HepG2 (cell line): ENCODE measurements around the gene SNAP47. TPM values are rescaled to one million over a fixed set of nuclear protein-coding genes. Genes with fewer than 3 reads are reported as not detected.

Experiments used
- ATAC-seq: fragments of 200-7000 bp; cut with Tn5 transposase; 3 replicates; pipeline ENCODE4 v1.9.1; 2020; ENCODE audit warnings: mild to moderate bottlenecking, moderate library complexity
- BruUV-seq: library from RNA; stranded (reverse); fragments of 400-500 nt; replicated peaks from 2 replicates; lab custom pipeline; 2021; lab: Mats Ljungman, UMichigan
- CTCF ChIA-PET: fragments of 300-600 bp; formaldehyde crosslinking; extraction: SDS; loops from one replicate; lab custom pipeline; 2021; ENCODE audit warnings: low total read pairs, inconsistent platforms, low intra/inter-chr PET ratio; lab: Yijun Ruan, JAX
- POLR2A ChIA-PET: fragments of 350-600 bp; sonication (Branson Sonifier 250); formaldehyde crosslinking; loops from one replicate; lab custom pipeline; 2020; ENCODE audit warnings: antibody characterized with exemption, inconsistent platforms; lab: Yijun Ruan, JAX
- DNase-seq: peaks from one replicate; pipeline ENCODE4 v3.0.0-alpha.2; 2015; ENCODE audit warnings: low spot score
- FAIRE-seq: peaks from 3 replicates; lab custom pipeline; 2011; peaks lifted over from hg19 to GRCh38; lab: Jason Lieb, UNC
- H2AFZ ChIP-seq: one replicate; pipeline ENCODE4 v1.6.1; 2011; ENCODE audit warnings: low read length, inconsistent platforms
- H3K27ac ChIP-seq: fragments of 300-600 bp; 3 replicates; pipeline ENCODE4 v1.8.0; 2011; ENCODE audit warnings: mixed run types, mild to moderate bottlenecking, mixed read lengths, low read length, inconsistent platforms; ENCODE audit not compliant: insufficient read depth; ENCODE audit errors: extremely low read length
- H3K27me3 ChIP-seq, 2 experiments: fragments of 200-600 bp in 1 of 2; 2 replicates in 1 of 2; 3 replicates in 1 of 2; pipeline versions ENCODE4 v1.6.0 to v1.8.0; 2011; ENCODE audit warnings: low read length in 2 of 2, mild to moderate bottlenecking in 2 of 2, moderate library complexity in 2 of 2, inconsistent platforms in 1 of 2; ENCODE audit not compliant: insufficient read depth in 2 of 2, control insufficient read depth in 1 of 2
- H3K36me3 ChIP-seq, 2 experiments: fragments of 200-600 bp in 1 of 2; replicated peaks in 1 of 2; 2 replicates in 1 of 2; 3 replicates in 1 of 2; pipeline versions ENCODE4 v1.5.1 to v1.8.0; 2011; ENCODE audit warnings: low read length in 2 of 2, inconsistent platforms in 1 of 2; ENCODE audit not compliant: insufficient read depth in 2 of 2, control insufficient read depth in 1 of 2
- H3K4me1 ChIP-seq: 2 replicates; pipeline ENCODE4 v1.5.1; 2012; ENCODE audit warnings: low read length, inconsistent platforms; ENCODE audit not compliant: insufficient read depth
- H3K4me2 ChIP-seq: 2 replicates; pipeline ENCODE4 v1.6.0; 2011; ENCODE audit warnings: low read depth, low read length, inconsistent platforms
- H3K4me3 ChIP-seq, 3 experiments: fragments of 200-600 bp in 1 of 3; sonication (generic), shearing (Covaris generic) in 1 of 3; replicated peaks in 1 of 3; 2 replicates each; pipeline ENCODE4 v1.5.1; 2011 to 2016; ENCODE audit warnings: low read length in 3 of 3, inconsistent platforms in 2 of 3, low read depth in 2 of 3, mild to moderate bottlenecking in 2 of 3, control low read depth in 1 of 3, mixed read lengths in 1 of 3; ENCODE audit not compliant: insufficient read depth in 1 of 3
- H3K79me2 ChIP-seq: one replicate; pipeline ENCODE4 v1.6.1; 2011; ENCODE audit warnings: low read length, inconsistent platforms; ENCODE audit not compliant: insufficient read depth
- H3K9ac ChIP-seq: 2 replicates; pipeline ENCODE4 v1.6.0; 2011; ENCODE audit warnings: mild to moderate bottlenecking, low read depth, low read length, inconsistent platforms; ENCODE audit not compliant: insufficient read depth
- H3K9me3 ChIP-seq: 2 replicates; pipeline ENCODE4 v1.5.1; 2012; ENCODE audit warnings: mild to moderate bottlenecking, low read length
- H4K20me1 ChIP-seq: 2 replicates; pipeline ENCODE4 v1.6.0; 2011; ENCODE audit warnings: inconsistent platforms, mild to moderate bottlenecking, low read length, moderate library complexity; ENCODE audit not compliant: insufficient read depth
- EED ChIP-seq: sonication (generic); formaldehyde crosslinking; IDR thresholded peaks from 2 replicates; pipeline ENCODE4 v1.5.0; 2020; ENCODE audit warnings: mild to moderate bottlenecking, missing genetic modification reagents
- JARID2 ChIP-seq: sonication (generic); formaldehyde crosslinking; IDR thresholded peaks from 2 replicates; pipeline ENCODE4 v1.8.1; 2023; ENCODE audit warnings: missing genetic modification reagents, inconsistent platforms; ENCODE audit not compliant: insufficient replicate concordance
- RARG ChIP-seq: sonication (generic); formaldehyde crosslinking; IDR thresholded peaks from 2 replicates; pipeline ENCODE4 v1.4.0; 2020; ENCODE audit warnings: low read depth, mild to moderate bottlenecking, missing genetic modification reagents
- SP2 ChIP-seq: sonication (generic); formaldehyde crosslinking; IDR thresholded peaks from 2 replicates; pipeline ENCODE4 v1.5.1; 2020; ENCODE audit warnings: mild to moderate bottlenecking, missing genetic modification reagents
- SRSF4 ChIP-seq: fragments of 200-400 bp; formaldehyde crosslinking; IDR thresholded peaks from one replicate; pipeline ENCODE4 v1.6.1; 2018; ENCODE audit warnings: mild to moderate bottlenecking, low read depth, low read length, moderate library complexity; ENCODE audit not compliant: poor library complexity, severe bottlenecking
- TBP ChIP-seq: sonication (generic); formaldehyde crosslinking; IDR thresholded peaks from 2 replicates; pipeline ENCODE4 v1.5.0; 2020; ENCODE audit warnings: missing genetic modification reagents
- TP53 ChIP-seq: sonication (generic); formaldehyde crosslinking; conservative IDR thresholded peaks from 2 replicates; pipeline ENCODE4 v1.4.0; 2020; ENCODE audit warnings: missing genetic modification reagents
- WGBS: methylation state at CpG from one replicate; pipeline ENCODE4 v1.1.6; 2017; ENCODE audit warnings: low lambda C conversion rate; 5-methylcytosine and 5-hydroxymethylcytosine counted together
- in situ Hi-C: cut with HindIII; loops from 2 replicates; pipeline ENCODE4 v1.10.0; 2017; ENCODE audit warnings: low pct_unique_long_range_greater_than_20kb; ENCODE audit not compliant: extremely low pct_ligation_motif_present
- intact Hi-C: fragments of 100-400 bp; cut with micrococcal nuclease; formaldehyde crosslinking; loops from one replicate; pipeline ENCODE4 v1.10.0; 2022; ENCODE audit not compliant: unreplicated experiment
- polyA plus RNA-seq, 8 experiments: library from polyadenylated mRNA; depleted of rRNA in 3 of 8; stranded (reverse) in 7 of 8; unstranded in 1 of 8; fragments of >200 nt; fragmentation: Illumina TruSeq in 4 of 8; extraction: Trizol in 4 of 8; gene quantifications; 2 replicates each; pipeline versions ENCODE4 v1.2.1 to v1.2.3, GENCODE V29; 2011 to 2016; ENCODE audit warnings: low read depth in 4 of 8, missing spikeins in 1 of 8, mixed read lengths in 1 of 8; ENCODE audit not compliant: insufficient read depth in 1 of 8
- total RNA-seq, 5 experiments: library from RNA; depleted of rRNA; stranded (reverse); fragments of >200 nt; fragmentation: Illumina TruSeq; extraction: Trizol; gene quantifications; 2 replicates each; pipeline ENCODE4 v1.2.3, GENCODE V29; 2016; ENCODE audit warnings: low read depth in 1 of 5
- TF ChIP-seq, protein P1 (sequence below): sonication (generic); formaldehyde crosslinking; IDR thresholded peaks from 2 replicates; pipeline ENCODE4 v1.5.0; 2020; ENCODE audit warnings: missing genetic modification reagents
- TF ChIP-seq, protein P2 (sequence below): sonication (generic); formaldehyde crosslinking; IDR thresholded peaks from 2 replicates; pipeline ENCODE4 v1.4.0; 2020; ENCODE audit warnings: missing genetic modification reagents, borderline replicate concordance
- TF ChIP-seq, protein P3 (sequence below): sonication (generic); formaldehyde crosslinking; IDR thresholded peaks from 2 replicates; pipeline ENCODE4 v1.8.0; 2022; ENCODE audit warnings: missing genetic modification reagents, mild to moderate bottlenecking, inconsistent platforms, borderline replicate concordance

The SNAP47 gene
- total and polyA plus RNA-seq, 2 of the 13 experiments (the other 11 are each of a cell fraction or from before 2014, with no cell fraction given), result 13.6 to 25.1 TPM

DNA sequence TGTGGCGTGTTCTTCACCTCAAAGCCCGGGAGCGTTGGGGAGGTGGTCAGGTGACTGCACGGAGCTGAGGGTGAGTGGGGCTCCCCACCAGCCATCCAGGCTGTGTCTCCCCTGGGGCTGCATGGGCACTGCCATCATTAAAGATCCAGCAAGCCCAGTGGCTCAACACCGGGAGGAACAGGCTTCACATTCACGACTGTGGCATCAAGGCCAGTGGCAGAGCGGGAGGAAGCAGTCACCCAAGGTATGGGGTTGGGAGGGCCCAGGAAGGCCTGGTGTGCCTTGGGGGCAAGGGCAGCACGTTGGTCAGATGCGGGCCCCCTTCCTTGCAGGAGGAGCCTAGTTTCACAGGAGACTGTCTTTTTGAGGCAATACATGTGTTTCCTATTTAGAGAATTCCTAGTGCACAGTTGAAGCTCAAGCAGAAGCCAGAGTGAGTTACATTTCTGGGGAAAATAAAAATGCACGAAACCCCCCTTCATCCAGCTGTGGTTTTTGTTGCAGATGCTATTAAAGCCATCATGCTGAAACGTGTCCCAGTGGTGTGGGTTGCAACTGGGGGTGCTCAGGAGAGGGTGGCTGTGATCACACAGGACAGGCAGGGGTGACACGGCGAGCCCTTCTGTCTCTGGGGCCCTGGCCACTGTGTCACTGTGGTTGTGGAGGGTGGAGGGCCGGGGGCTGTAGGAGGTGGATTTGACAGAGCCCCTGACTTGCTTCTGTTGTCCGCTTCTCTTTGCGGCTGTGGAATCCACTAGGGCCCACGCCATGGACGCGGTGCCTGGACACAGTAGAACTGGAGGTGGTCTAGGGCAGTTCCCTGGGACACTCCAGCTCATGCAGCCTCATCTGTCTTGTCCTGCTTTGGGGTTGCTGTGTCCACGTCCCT, 34.1 kb downstream of the SNAP47 start:
- Histone ChIP-seq H3K27me3 (no peaks in the 10 kb centered on the region), H4K20me1 (peaks cover 5% of the 10 kb centered on the region; the same call in 1 of the 2 replicates), H3K36me3 (peaks cover 11 to 39% of the 10 kb centered on the region in 2 experiments; a peak in 4 of 5 replicates), H3K4me2 (no peak overlapping the region), H3K4me1 (no peaks in the 10 kb centered on the region), H3K9me3 (no peaks in the 10 kb centered on the region), H3K79me2 (no peaks in the 10 kb centered on the region), H2AFZ (no peak overlapping the region), H3K27ac (no peak overlapping the region), H3K4me3 (no peak overlapping the region), H3K9ac (no peak overlapping the region)
- CTCF ChIA-PET, result no interaction called here
- intact Hi-C loops (no loop called here), in situ Hi-C loops (no loop called here)
- POLR2A ChIA-PET, result no interaction called here
- FAIRE-seq (no peak), ATAC-seq (no peak), DNase-seq (no peak)
- TF ChIP-seq EED (CRISPR knock-in tag), result no peak
- TF ChIP-seq TBP (CRISPR knock-in tag), result no peak
- no peak for TF ChIP-seq RARG
- no peak for TF ChIP-seq TP53
- TF ChIP-seq, protein P1, sequence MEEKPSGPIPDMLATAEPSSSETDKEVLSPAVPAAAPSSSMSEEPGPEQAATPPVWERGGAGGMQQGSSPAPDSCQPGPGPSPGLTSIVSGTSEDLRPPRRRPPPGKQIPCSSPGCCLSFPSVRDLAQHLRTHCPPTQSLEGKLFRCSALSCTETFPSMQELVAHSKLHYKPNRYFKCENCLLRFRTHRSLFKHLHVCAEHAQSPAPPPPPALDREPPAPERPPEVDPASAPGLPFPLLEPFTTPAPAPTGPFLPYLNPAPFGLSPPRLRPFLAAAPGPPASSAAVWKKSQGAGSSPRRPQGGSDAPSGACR (CRISPR knock-in tag), result no peak
- 97% methylated on average over 17 of the region's 20 CpGs for WGBS
- no TSS peak for BruUV-seq

DNA sequence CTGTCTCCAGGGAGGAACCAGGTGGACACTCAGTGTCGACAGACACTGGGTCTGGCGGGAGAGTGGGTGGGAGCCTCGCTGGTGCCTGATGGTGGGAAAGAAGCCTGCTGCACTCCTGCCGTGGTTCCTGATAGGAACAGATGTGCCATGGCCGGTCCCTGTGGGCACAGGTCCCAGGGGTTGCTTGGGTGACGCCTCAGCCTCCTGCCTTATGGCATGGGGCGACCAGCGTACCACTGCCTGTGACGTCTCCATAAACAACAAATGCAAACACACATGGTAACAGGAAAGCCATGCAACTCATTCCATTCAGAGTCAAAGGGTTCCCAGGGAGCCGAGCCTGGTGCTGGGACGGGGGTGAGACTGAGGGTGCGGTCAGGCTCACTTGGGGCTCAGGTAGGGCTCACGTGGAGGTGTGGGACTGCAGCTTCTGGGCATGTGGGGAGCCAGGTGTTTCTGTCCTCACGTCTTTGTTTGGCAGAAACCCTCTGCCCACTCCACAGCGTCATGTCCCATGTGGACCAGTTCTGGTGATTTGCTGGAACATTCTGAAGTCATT, 34.8 kb downstream of the SNAP47 start:
- intact Hi-C loops, result no loop called here
- ChIA-PET POLR2A (no interaction called here), CTCF (no interaction called here)
- Histone ChIP-seq H2AFZ (no peak overlapping the region), H4K20me1 (peaks cover 5% of the 10 kb centered on the region; the same call in 1 of the 2 replicates), H3K4me2 (no peak overlapping the region), H3K79me2 (no peaks in the 10 kb centered on the region), H3K27me3 (no peaks in the 10 kb centered on the region), H3K4me1 (no peaks in the 10 kb centered on the region), H3K36me3 (peaks cover 9 to 41% of the 10 kb centered on the region in 2 experiments; a peak in 4 of 5 replicates), H3K9me3 (no peaks in the 10 kb centered on the region), H3K9ac (no peak overlapping the region), H3K27ac (no peak overlapping the region), H3K4me3 (no peak overlapping the region)
- 99% methylated on average over 6 of the region's 15 CpGs for WGBS
- FAIRE-seq (no peak), ATAC-seq (no peak), DNase-seq (no peak)
- no peak for TF ChIP-seq SP2 (CRISPR knock-in tag)
- TF ChIP-seq, protein P2, sequence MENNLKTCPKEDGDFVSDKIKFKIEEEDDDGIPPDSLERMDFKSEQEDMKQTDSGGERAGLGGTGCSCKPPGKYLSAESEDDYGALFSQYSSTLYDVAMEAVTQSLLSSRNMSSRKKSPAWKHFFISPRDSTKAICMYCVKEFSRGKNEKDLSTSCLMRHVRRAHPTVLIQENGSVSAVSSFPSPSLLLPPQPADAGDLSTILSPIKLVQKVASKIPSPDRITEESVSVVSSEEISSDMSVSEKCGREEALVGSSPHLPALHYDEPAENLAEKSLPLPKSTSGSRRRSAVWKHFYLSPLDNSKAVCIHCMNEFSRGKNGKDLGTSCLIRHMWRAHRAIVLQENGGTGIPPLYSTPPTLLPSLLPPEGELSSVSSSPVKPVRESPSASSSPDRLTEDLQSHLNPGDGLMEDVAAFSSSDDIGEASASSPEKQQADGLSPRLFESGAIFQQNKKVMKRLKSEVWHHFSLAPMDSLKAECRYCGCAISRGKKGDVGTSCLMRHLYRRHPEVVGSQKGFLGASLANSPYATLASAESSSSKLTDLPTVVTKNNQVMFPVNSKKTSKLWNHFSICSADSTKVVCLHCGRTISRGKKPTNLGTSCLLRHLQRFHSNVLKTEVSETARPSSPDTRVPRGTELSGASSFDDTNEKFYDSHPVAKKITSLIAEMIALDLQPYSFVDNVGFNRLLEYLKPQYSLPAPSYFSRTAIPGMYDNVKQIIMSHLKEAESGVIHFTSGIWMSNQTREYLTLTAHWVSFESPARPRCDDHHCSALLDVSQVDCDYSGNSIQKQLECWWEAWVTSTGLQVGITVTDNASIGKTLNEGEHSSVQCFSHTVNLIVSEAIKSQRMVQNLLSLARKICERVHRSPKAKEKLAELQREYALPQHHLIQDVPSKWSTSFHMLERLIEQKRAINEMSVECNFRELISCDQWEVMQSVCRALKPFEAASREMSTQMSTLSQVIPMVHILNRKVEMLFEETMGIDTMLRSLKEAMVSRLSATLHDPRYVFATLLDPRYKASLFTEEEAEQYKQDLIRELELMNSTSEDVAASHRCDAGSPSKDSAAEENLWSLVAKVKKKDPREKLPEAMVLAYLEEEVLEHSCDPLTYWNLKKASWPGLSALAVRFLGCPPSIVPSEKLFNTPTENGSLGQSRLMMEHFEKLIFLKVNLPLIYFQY, result no peak
- TF ChIP-seq SRSF4, result no peak
- TF ChIP-seq JARID2, result no peak
- TF ChIP-seq, protein P3, sequence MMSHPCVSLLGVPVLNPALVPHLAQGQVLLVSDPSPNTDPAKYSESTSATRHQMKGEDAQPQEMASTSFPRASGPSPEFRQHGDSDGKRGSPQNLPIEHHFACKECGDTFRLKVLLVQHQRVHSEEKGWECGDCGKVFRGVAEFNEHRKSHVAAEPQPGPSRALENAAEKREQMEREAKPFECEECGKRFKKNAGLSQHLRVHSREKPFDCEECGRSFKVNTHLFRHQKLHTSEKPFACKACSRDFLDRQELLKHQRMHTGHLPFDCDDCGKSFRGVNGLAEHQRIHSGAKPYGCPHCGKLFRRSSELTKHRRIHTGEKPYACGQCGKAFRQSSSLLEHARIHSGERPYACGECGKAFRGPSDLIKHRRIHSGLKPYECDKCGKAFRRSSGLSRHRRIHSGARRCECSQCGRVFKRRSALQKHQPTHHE (CRISPR knock-in tag), result no peak
- in situ Hi-C loops, result no loop called here
- no TSS peak for BruUV-seq
